GM21515 (cell line): ENCODE data around the gene GPR132.
A peak's percentile ranks its signal among the peaks of the same experiment; 100 is the strongest.
"Not testable (repeated sequence)": the region's sequence is repeated elsewhere in the genome, so short reads cannot be mapped to it uniquely, and the experiment has no call there.

Source experiments
- ATAC-seq: cut with Tn5 transposase; IDR thresholded peaks from one replicate; pipeline ENCODE4 v1.9.1; 2021; ENCODE audit not compliant: unreplicated experiment

The GPR132 gene

DNA sequence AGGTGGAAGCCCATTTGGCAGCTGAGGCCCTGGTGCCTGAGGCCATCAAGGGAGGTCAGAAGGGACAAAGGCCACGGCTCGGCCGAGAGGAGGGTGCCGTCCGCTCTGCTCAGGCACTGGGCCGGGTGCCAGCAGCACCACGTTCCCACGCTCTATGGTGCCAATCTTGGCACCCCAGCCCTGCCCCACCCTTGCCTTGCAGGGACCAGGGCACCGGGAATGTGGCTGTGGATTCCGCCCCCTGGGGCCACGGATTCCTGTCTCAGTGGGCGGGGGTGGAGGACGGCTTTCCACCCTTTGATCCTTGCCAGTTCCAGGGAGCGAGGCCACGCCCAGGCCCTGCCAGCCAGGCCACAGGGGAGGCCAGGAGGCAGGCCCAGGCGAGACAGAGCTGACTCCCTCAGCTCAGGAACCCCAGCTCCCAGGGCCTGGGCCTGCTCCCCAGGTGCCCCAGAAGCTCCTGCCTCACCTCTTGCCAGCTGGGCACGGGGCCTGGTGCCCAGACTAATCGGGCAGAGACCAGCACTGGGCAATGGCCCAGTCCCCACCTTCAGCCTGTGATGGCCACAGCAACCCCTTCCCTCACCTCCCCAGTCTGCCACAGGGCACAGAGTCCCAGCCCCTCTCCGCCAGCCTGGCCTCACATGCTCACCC lies 26.4 kb upstream of the GPR132 start:
- no peak for ATAC-seq

DNA sequence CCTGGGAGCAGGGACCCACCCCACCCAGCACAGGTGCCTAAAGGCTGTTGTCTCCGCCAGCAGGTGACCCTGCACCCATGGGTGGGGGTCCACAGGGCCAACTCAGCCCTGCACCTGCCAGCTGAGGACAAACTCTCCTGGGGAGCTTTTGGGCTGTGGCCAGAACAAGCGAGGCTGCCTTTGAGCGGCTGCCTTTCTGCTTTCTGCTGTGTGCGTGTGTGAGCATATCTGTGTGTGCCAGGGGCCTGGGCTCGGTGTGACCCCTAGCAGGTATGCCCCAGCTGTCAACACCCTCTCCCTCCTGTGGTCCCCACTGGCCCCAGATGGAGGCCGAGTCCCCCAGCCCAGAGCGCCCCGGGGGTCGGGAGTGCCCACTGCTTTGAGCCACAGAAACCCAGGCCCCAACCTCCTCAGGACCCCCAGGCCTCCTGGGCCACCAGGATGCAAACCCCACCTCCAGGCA lies 25.9 kb upstream of the GPR132 start:
- no peak for ATAC-seq

DNA sequence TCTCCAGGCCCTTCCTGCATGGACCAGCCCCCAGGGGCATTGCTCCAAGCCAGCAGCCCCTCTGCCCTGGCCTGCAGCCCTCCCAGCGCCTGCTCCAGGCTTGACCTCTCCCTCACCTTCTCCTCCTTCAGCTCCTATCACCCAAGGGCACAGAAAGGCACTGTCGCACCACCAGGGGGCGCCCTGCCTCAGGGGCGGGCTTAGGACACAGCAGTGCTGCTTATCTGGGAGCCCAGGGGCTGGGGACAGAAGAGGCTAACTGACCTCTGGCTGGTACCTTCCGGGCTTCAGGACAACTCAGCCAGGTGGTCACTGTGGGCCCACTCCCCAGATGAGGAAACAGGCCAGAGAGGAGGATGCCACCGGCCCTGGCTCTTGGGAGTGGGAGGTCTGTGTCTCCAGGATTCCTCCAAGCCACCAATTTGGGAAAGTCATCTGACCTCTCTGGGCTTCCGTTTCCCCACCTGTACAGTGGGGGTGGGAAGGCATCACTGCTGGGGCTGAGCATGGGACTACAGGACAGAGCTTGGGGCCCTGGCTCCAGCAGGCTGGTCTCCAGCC lies 25.3 kb upstream of the GPR132 start:
- ATAC-seq = peak; percentile 40

DNA sequence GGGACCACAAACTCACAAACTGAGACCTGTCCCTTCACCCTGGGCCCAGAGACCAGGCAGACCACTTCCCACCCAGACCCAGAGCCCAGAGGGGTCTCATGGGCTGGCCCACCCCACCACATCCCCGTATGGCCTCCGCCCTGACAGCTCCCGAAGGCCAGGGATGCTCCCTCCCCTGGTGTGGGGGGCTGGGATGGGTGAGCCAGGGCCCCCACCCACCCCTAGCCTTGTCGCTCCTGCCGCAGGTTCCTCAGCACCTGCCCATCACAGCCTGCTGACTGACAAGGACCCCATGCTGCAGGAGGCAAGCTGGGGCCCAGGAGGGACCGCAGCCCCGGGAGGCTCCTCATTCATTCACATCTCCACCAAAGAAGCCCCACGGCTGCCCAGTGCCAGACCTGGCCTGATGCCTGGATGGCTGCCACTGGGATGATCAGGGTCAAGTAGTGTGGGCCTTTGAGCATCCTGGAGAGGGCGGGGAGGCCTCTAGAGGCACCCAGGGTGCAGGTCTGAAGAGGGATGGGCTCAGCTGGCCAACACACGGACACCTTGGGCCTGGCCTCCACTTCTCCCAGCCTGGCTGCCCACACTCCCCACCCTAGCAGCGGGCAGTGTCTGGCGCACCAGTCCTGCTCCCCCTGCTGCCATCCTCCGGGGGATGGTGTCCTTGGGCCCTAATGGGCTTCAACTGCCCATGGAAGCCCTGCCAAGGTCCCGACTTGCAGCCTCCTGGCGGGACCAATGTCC lies 24.7 kb upstream of the GPR132 start:
- ATAC-seq = no peak

DNA sequence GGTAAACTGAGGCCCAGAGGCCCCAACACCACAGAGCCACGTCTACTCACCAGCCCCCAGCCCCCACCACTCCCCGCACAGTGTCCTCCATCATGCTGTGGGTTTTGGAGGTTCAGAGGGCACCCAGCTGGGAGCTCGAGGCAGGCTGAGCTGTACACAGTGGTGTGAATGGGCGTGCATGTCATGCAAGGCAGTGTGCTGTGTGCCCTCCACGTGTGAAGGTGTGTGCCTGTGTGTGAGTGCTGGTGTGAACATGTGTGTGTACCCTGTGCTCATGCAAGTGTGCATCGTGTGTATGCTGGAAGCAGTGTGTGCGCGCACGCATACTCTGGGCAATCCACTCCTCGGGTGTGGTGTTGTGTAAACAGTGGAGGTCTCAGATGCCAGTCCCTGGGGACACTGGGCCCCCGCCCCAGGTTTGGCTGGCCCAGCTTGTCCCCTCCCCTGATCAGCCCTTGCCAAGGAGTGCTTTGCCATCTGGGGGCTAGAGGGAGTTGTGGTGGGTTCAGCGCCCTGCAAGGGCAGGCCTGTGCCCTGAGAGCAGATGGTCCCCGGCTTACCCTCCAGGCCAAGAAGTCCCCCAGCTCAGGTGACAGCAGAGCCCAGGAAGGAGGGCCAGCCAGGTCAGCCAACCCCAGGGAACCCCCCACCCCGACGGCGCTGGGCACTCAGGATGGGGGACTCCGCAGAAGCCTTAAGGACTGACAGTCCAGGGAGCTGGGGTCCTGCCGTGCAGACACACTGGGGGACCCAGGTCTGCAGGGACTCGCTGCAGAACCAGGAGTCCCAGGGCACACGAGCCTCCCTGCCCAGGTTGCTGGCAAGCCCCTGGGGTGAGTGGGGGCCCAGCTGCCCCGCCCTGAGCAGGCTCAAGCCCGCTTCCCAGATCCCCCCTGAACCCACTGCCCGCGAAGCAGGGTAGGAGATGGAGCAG lies 23.8 kb upstream of the GPR132 start:
- no peak for ATAC-seq

DNA sequence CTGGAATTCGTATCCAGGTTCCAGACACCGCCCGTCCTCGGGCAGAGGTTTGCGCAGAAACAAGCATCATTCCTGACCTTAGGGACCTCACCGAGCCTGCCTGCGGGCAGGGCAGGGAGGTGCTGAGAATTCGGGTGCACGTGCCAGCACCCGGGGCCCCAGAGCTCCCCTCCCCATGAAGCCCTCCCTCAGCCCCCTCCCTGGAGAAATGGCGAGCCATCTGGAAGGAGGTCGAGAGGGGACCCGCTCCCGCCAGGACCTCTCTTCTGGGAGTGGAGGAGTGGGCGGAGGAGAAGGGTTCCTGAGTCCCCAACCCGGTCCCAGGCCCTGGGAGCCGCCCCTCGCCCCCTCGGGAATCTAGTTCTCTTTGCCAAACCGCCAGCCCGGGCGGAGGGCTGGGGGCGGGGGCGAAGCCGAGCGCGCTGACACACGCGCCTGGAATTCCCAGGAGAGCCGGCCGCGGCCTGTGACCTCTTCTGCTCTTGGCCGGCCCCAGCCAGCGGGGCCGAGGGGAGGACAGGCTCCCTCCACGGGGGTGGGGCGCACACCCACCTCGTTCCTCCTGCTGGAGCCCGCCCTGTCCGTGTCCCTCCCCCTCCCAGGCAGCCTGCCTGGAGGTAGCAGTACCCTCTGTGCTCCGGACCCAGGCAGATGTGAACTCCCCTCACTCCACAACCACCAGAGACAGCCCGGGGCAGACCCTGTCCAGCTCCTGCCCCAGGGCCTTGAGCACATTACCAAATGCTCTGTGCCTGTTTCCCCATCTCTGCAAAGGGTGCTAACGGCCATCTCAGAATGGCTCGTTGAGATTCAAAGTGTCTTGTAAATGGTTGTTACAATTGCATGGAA lies 23.0 kb upstream of the GPR132 start:
- ATAC-seq = no peak

DNA sequence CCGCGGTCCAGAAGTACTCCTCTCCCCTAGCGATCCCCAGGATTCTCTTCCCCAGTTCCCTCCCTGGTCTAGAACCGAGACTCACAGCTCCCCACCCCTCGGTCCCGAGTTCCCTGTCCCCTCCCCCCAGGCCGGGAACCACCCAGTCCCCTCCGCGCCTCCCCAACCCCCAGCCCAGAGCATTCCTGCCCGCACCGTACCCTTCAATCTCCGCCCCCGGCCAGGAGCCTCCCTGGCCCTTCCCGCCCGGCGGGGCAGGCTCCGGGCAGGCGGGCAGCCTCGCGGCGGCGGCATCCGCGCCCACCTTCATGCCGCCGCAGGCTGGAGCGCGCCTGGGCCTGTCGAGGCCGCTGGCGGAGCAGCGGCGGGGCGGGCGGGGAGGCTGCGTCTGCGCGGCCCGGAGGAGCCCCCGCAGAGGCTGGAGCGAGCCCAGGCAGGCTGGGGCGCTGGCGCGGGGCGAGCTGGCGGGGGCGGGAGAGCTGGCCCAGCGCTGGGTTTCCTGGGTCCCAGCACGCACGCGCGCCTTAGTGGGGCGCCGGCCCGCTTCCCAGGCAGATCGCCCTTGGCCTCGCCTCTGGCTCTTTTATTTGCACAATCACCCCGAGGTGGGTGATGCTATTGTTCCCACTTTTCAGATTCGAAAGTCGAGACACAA lies 22.2 kb upstream of the GPR132 start:
- no peak for ATAC-seq

DNA sequence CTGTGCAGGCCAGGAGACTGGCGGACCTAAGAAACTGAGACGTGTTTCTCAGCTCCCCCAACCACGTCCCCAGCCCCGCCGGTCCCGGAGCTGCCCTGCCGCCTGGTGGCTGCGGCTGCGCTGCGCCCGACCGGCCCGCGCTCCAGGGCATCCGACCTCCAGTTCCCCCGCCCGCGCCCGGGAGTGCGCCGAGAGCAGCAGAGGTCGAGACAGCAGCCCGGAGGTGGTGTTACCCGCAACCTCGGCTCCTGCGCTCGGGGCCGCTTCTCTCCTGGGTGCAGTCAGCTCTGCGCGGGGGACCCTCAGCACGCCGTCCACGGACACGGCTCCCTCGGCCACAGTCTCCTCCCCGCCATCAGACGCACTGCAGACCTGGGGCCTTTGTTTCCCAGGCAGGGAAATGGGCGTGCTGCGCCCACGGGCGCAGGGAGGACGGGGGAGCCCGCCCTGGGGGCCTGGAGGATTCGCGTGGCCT lies 21.6 kb upstream of the GPR132 start:
- ATAC-seq = peak; percentile 58

DNA sequence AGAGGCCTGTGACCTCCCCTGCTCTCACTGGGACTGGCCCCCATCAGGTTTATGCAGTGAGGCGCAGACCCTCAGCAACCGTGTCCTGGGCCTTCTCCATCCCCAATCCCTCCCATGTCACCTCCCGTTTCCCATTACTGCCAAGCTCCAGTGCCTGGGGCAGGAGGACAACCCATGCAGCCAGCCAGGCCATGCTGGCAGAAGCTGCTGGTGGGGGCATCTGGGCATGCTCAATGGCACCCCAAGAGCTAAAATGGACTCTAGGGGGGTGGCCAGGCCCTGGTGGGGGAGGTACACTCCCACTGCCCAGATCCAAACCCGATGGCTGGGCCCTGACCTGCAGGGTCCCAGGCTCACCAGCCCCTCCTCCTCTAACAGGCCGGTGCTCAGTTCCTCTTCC lies 20.5 kb upstream of the GPR132 start:
- ATAC-seq = no peak

DNA sequence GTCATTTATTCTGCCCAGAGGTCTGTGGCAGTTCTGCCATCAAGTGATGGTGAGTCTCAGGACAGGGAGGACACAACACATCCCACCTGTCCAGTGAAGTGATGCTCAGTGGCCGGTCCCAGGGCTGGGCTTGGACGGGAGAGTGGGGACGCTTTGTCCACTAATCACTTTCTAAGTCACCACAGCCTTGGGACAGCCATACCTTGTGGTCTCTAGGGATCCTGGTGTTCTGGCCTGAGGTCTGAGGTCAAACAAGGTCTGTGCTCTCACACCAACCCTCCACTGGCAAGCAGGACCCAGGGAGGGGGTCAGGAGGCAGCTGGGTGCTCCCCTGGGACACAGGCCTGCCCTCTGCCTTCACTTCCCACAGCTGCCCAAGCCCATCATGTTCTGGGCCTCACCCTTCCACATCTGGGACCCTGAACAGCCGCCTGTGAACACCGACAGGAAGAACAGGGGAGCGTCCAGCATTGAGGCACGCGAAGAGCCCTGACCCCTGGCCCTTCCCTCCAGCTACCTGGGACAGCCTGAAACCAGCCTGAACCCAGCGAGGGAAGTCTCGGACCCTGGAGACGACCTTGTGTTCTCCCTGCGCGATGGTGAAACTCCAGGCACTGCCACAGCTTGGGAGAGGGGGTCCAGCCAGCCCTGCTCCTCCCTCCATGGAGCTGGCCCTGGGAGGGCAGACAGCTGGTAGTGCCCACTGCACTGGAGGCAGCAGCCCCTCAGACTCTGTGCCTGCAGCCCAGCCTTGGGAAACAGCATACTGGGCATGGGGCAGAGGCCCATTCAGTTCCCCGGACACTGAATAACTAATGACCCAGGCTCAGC lies 19.7 kb upstream of the GPR132 start:
- no peak for ATAC-seq

DNA sequence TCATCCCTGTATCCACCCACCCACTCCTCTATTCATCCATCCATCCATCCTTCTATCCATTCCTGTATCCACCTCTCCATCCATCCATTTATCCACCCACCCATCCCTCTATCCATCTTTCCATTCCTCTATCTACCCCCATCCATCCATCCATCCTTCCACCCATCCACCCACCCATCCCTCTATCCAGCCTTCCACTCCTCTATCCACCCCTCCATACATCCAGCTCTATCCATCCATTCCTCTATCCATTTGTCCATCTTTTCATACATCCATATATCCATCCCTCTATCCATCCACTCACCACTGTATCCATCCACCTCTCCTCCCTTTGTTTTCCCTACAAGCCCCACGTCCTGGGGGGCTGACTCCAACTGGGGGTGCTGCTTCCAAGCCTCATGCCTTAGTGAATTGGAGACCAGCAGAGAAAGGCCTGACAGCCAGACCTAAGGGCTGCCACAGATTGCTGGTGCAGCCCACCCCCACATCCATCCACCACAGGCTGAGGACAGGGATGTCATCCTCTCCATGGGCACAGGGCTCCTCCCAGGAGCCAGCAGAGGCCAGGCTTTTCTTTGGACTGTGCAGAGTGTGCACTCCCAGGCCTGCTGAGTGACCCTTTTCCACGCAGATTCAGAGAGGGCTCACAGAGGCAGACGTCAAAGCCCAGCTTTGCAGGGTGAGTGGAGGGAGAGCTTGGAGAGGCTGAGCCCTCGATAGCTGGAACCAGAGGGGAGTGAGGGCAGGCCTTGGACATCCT lies 18.9 kb upstream of the GPR132 start:
- no peak for ATAC-seq

DNA sequence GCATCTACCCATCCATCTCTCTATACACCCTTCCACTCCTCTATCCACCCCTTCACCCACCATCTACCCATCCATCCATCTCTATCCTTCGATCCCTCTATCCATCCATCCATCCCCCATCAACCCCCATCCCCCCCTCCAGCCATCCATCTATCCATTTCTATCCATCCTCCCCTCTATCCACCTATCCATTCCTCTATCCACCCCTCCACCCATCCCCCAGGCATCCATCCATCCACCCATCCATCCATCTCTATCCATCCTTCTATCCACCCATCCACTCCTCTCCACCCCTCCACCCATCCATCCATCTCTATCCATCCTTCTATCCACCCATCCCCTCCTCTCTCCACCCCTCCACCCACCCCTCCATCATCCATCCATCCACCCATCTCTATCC lies 17.5 kb upstream of the GPR132 start:
- ATAC-seq = no peak

DNA sequence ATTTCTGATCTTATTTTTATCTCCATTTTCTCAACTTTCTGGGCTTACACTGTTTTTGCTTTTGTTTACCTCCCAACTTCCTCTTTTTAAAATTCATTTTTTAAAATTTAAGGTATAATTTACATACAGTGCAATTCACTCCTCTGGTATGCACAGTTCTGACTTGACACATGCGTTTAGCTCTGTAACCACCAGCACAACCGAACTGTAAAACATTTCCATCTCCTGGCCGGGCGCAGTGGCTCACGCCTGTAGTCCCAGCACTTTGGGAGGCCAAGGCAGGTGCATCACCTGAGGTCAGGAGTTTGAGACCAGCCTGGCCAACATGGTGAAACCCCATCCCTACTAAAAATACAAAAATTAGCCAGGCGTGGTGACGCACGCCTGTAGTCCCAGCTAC lies 16.2 kb upstream of the GPR132 start:
- ATAC-seq = not testable (repeated sequence)

DNA sequence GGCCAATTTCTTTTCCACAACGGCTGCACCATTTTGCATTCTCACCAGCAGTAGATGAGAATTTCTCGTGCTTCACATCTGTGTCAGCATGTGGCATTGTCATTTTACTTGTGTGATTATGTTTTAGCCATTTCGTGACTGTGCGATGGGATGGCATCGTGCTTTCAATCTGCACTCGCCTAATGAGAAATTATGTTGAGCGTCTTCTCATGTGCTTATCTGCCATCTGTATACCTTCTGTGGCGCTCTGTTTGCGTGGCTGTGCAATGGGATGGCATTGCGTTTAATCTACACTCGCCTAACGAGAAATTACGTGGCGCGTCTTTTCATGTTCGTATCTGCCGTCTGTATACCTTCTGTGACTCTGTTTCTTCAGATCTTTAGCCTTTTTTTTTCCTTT lies 14.9 kb upstream of the GPR132 start:
- no peak for ATAC-seq

DNA sequence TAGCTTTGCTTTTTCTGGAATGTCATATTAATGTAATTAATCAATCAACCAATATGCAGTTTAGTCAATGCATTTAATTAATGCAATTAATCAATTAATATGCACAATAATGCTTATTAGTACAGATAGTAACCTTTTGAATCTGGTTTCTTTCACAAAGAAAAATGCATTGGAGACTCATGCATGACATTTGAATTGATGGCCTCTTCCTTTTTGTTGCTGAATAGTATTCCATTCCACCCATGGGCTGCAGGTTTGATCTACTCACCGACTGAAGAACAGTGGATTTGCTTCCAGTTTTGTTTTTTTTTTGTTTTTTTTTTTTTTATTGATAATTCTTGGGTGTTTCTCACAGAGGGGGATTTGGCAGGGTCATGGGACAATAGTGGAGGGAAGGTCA lies 13.1 kb upstream of the GPR132 start:
- ATAC-seq = no peak

DNA sequence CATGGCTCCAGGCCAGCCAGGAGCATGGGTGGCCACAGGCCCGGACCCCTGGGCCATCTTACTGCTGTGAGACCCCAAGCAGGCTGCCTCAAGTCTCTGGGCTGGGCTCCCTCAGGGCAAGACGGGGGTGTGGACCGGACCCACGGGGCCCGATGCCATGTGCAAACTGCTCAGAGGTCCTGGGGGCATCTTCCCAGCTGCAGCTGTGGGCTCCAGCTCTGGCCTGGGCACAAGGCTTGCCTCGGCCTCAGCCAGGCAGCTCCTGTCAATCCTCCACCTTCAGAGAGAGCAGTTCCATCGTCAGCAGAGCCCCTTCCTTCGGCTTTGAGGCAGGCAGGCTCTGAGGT lies 12.4 kb upstream of the GPR132 start:
- no peak for ATAC-seq

DNA sequence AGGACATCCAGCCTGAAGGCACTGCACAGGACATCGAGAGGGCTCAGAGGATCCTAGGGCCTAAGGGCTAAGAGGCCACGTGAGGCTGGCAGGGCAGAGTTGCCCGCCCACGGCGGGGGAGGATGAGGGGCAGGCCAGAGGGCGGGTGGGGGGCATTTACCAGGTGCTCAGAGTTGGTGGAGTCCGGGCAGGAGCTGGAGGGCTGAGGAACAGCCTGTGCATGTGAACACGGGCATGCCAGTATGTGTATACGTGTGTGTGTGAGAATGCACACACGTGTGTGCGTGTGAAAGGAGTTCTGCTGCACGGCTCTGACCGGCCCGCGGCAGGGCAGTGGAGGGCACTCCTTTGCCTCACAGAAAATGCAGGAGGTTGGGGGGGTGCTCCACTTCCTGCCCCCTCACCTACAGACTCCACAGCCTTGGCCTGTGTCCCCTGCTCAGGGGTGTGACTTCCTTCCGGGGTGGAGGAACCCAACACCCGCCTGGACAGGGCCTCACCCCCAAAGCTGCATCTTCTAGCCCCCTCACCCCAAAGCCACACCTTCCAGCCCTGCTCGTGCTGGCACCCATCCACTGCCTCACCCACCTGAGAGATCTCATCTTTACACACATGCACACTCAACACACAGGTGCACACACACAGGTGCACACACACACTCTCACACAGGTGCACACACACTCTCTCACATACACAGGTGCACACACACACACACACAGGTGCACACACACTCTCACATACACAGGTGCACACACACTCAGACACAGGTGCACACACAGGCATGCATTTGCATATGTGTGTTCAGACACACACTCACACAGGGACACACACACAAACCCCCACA lies 11.8 kb upstream of the GPR132 start:
- ATAC-seq = no peak
